Calu3 (cell line): ENCODE measurements around the gene ZNF587B. TPM values are rescaled to one million over a fixed set of nuclear protein-coding genes. Genes with fewer than 3 reads are reported as not detected.

Experiments
- total RNA-seq: library from RNA; stranded (reverse); gene quantifications from 2 replicates; pipeline ENCODE4 v1.2.3, GENCODE V29; 2022

Gene ZNF587B
- total RNA-seq, 1 experiment from 2014 or later, result 31.6 TPM

Other genes starting within 250 kb of the ZNF587B start
- not detected in 2 replicates for gene ZIK1, start 246.2 kb upstream of the ZNF587B start, total RNA-seq
- gene ZNF530, start 230.4 kb upstream of the ZNF587B start, total RNA-seq, result 8.2 and 10.4 TPM in 2 replicates
- 11.4 and 13.2 TPM in 2 replicates for gene ZNF134, start 216.1 kb upstream of the ZNF587B start, total RNA-seq
- gene ZNF211, start 197.1 kb upstream of the ZNF587B start, total RNA-seq, result 10.2 and 11.0 TPM in 2 replicates
- not detected in 2 replicates for gene ZSCAN4, start 161.4 kb upstream of the ZNF587B start, total RNA-seq
- 14.7 and 17.0 TPM in 2 replicates for gene ZNF551, start 148.3 kb upstream of the ZNF587B start, total RNA-seq
- gene ZNF154, start 121.1 kb upstream of the ZNF587B start, total RNA-seq, result not detected in 2 replicates
- 1.8 and 2.1 TPM in 2 replicates for gene ZNF671, start 102.7 kb upstream of the ZNF587B start, total RNA-seq
- 19.7 and 21.6 TPM in 2 replicates for gene ZNF776, start 83.5 kb upstream of the ZNF587B start, total RNA-seq
- 18.9 and 22.9 TPM in 2 replicates for gene ZNF586, start 60.6 kb upstream of the ZNF587B start, total RNA-seq
- 24.0 and 24.8 TPM in 2 replicates for gene ZNF552, start 15.4 kb upstream of the ZNF587B start, total RNA-seq
- 111 and 113 TPM in 2 replicates for gene ZNF587, start 19.6 kb downstream of the ZNF587B start, total RNA-seq
- 6.8 and 8.7 TPM in 2 replicates for gene ZNF814, start 58.7 kb downstream of the ZNF587B start, total RNA-seq
- 14.9 and 17.2 TPM in 2 replicates for gene ZNF417, start 86.3 kb downstream of the ZNF587B start, total RNA-seq
- gene ZNF418, start 105.1 kb downstream of the ZNF587B start, total RNA-seq, result 2.1 and 2.3 TPM in 2 replicates
- gene ZNF256, start 117.4 kb downstream of the ZNF587B start, total RNA-seq, result 7.1 TPM in 2 replicates
- 2.5 and 2.7 TPM in 2 replicates for gene C19orf18, start 144.2 kb downstream of the ZNF587B start, total RNA-seq
- 23.5 and 24.8 TPM in 2 replicates for gene ZNF606, start 172.5 kb downstream of the ZNF587B start, total RNA-seq
- gene ZSCAN1, start 203.7 kb downstream of the ZNF587B start, total RNA-seq, result not detected in 2 replicates
- gene ZNF135, start 229.0 kb downstream of the ZNF587B start, total RNA-seq, result not detected in 2 replicates